H7 (cell line): ENCODE measurements around the gene POLA2. TPM values are rescaled to one million over a fixed set of nuclear protein-coding genes. Genes with fewer than 3 reads are reported as not detected.

Source experiments
- DNase-seq: peaks from one replicate; pipeline ENCODE4 v3.0.0; 2012
- H3K27me3 ChIP-seq: 2 replicates; pipeline ENCODE4 v1.6.0; 2011; ENCODE audit warnings: mild to moderate bottlenecking, low read length; ENCODE audit not compliant: control insufficient read depth, insufficient read depth
- H3K36me3 ChIP-seq: replicated peaks from 2 replicates; pipeline ENCODE4 v1.5.1; 2011; ENCODE audit warnings: low read length; ENCODE audit not compliant: control insufficient read depth, insufficient read depth
- H3K4me3 ChIP-seq: 2 replicates; pipeline ENCODE4 v1.5.1; 2011; ENCODE audit warnings: low read depth, mild to moderate bottlenecking, control low read depth, low read length, moderate library complexity; ENCODE audit not compliant: insufficient read depth
- total RNA-seq: library from RNA; depleted of rRNA; stranded (reverse); fragments of >200 nt; shearing (Covaris generic); gene quantifications from 2 replicates; pipeline ENCODE4 v1.2.3, GENCODE V29; 2014; rRNA removed

POLA2 gene
- total RNA-seq = 27.6 and 35.2 TPM in 2 replicates

- Histone ChIP-seq H3K36me3 (peaks cover 3% of the 10 kb centered on the region; the same call in 1 of the 2 replicates), H3K4me3 (peak within 1 kb of the TSS; percentile 84), H3K27me3 (no peaks in the 10 kb centered on the region)
- DNase-seq = peak; percentile 99
These were observed at the start of gene POLA2 for GRCh38 chr11:65261591-65262380. Gene POLA2 (plus strand): TSS chr11:65261962. CDS start chr11:65262293, 331 bp downstream.

- Histone ChIP-seq H3K27me3 (no peaks in the 10 kb centered on the region), H3K36me3 (peaks cover 21% of the 10 kb centered on the region), H3K4me3 (no peak overlapping the region)
- DNase-seq = peak; percentile 69
These were observed 49.4 kb upstream of the POLA2 start for GRCh38 chr11:65212226-65212801.

GRCh38 chr11:65213322-65214211 is 48.2 kb upstream of the POLA2 start:
- DNase-seq = peak; percentile 89
- H3K4me3 ChIP-seq = no peak overlapping the region
- peaks cover 15% of the 10 kb centered on the region for H3K36me3 ChIP-seq
- H3K27me3 ChIP-seq = no peaks in the 10 kb centered on the region

- Histone ChIP-seq H3K36me3 (peaks cover 10% of the 10 kb centered on the region), H3K4me3 (no peak overlapping the region), H3K27me3 (no peaks in the 10 kb centered on the region)
- no peak for DNase-seq
These were observed 47.4 kb upstream of the POLA2 start for GRCh38 chr11:65214212-65214845.

GRCh38 chr11:65215441-65216076 is 46.2 kb upstream of the POLA2 start:
- no peak overlapping the region for H3K4me3 ChIP-seq
- DNase-seq = no peak
- H3K36me3 ChIP-seq = peaks cover 2% of the 10 kb centered on the region
- no peaks in the 10 kb centered on the region for H3K27me3 ChIP-seq

- DNase-seq = no peak
- Histone ChIP-seq H3K4me3 (no peak overlapping the region), H3K36me3 (no peaks in the 10 kb centered on the region; the same call in 1 of the 2 replicates), H3K27me3 (no peaks in the 10 kb centered on the region)
These were observed 44.9 kb upstream of the POLA2 start for GRCh38 chr11:65216830-65217229.

GRCh38 chr11:65217441-65218423 is 44.0 kb upstream of the POLA2 start:
- Histone ChIP-seq H3K4me3 (no peak overlapping the region), H3K36me3 (no peaks in the 10 kb centered on the region; the same call in 1 of the 2 replicates), H3K27me3 (no peaks in the 10 kb centered on the region)
- no peak for DNase-seq

- no peak for DNase-seq
- Histone ChIP-seq H3K4me3 (no peak overlapping the region), H3K36me3 (peaks cover 1% of the 10 kb centered on the region; the same call in 1 of the 2 replicates), H3K27me3 (no peaks in the 10 kb centered on the region)
These were observed 43.3 kb upstream of the POLA2 start for GRCh38 chr11:65218446-65218845.

- Histone ChIP-seq H3K27me3 (no peaks in the 10 kb centered on the region), H3K4me3 (no peak overlapping the region), H3K36me3 (peaks cover 1% of the 10 kb centered on the region; the same call in 1 of the 2 replicates)
- DNase-seq = no peak
These were observed 41.9 kb upstream of the POLA2 start for GRCh38 chr11:65219930-65220213.

- no peak overlapping the region for H3K4me3 ChIP-seq
- H3K27me3 ChIP-seq = no peaks in the 10 kb centered on the region
- peaks cover 1% of the 10 kb centered on the region; the same call in 1 of the 2 replicates for H3K36me3 ChIP-seq
- DNase-seq = no peak
These were observed 40.7 kb upstream of the POLA2 start for GRCh38 chr11:65221026-65221425.

- Histone ChIP-seq H3K4me3 (no peak overlapping the region), H3K27me3 (no peaks in the 10 kb centered on the region; the same call in 1 of the 2 replicates), H3K36me3 (peaks cover 1% of the 10 kb centered on the region; the same call in 1 of the 2 replicates)
- DNase-seq = no peak
These were observed 38.8 kb upstream of the POLA2 start for GRCh38 chr11:65223011-65223410.

GRCh38 chr11:65224930-65225278 is 36.9 kb upstream of the POLA2 start:
- Histone ChIP-seq H3K4me3 (no peak overlapping the region), H3K36me3 (peaks cover 3% of the 10 kb centered on the region), H3K27me3 (no peaks in the 10 kb centered on the region; the same call in 1 of the 2 replicates)
- DNase-seq = no peak
